Neuron (in vitro differentiated cells): ENCODE data around the gene MGAT5B.

Source experiments
- H2AFZ ChIP-seq: one replicate; pipeline ENCODE4 v1.6.1; 2013; ENCODE audit warnings: low read depth, mild to moderate bottlenecking, inconsistent platforms, low read length, moderate library complexity
- H3K27me3 ChIP-seq: one replicate; pipeline ENCODE4 v1.6.1; 2013; ENCODE audit warnings: low read length; ENCODE audit not compliant: insufficient read depth
- H3K36me3 ChIP-seq: one replicate; pipeline ENCODE4 v1.6.1; 2013; ENCODE audit warnings: low read length; ENCODE audit not compliant: insufficient read depth
- H3K4me1 ChIP-seq: one replicate; pipeline ENCODE4 v1.6.1; 2013; ENCODE audit warnings: low read length; ENCODE audit not compliant: insufficient read depth
- H3K4me3 ChIP-seq: 2 replicates; pipeline ENCODE4 v1.5.1; 2013; ENCODE audit warnings: mild to moderate bottlenecking, low read length, moderate library complexity
- H3K9me3 ChIP-seq: one replicate; pipeline ENCODE4 v1.6.1; 2013; ENCODE audit warnings: low read length

The MGAT5B gene

DNA sequence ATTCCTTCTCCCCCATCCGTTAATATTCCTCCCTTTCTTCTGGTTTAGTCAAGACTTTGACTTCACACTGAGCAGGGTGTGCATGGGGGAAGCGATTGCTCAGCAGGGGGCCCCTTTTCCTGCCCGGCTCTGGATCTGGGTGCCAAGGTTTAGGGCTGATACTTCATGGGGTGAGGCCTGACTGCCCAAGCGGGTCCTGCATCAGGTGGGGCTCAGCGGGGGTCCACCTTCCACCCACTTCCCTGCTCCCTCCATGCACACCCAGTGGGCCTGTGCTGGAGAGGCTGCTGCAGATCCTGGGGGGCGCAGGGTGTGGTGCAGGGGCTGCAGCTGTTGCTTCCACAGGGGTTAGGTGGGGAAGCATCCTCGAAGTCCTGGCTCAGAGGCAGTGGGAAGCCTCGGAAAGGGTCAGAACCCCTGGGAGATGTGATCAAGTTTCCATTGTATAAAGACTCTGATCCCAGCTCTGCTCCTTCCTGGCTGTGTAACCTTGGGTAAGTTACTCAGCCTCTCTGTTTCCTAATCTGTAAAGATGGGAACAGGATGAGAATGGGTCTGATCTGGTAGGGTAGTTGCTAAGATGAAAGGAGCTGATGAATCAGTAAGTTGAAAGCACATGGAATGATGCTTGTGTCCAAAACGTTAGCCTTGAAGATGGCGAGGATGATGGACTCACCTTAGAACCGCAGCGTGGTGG, 53.3 kb downstream of the MGAT5B start:
- no peaks in the 10 kb centered on the region for H3K27me3 ChIP-seq
- H3K4me1 ChIP-seq, result no peaks in the 10 kb centered on the region
- H3K9me3 ChIP-seq, result no peaks in the 10 kb centered on the region
- peaks cover 5% of the 10 kb centered on the region for H3K36me3 ChIP-seq
- H3K4me3 ChIP-seq, result no peak overlapping the region
- H2AFZ ChIP-seq, result no peak overlapping the region

DNA sequence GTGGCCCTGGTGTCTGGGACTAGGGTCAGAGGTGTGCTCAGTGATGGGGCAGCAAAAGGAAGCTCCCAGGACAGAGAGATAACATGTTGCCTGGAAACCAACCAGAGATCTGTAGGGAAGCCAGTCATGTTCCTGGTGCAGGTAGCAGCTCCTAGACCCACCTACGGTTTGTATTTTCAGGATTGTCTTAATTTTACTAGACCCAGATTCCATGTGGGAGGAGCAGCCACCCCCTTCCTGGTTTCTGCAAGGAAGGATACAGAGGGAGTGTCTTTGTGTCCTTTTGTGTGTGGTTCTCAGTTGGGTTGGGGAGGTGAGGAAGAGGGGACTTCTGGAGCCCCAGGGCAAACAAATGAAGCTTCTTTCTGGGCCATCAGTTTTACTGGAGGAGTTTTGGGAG, 53.9 kb downstream of the MGAT5B start:
- Histone ChIP-seq H2AFZ (no peak overlapping the region), H3K4me3 (no peak overlapping the region), H3K27me3 (no peaks in the 10 kb centered on the region), H3K36me3 (peaks cover 5% of the 10 kb centered on the region), H3K4me1 (no peaks in the 10 kb centered on the region), H3K9me3 (no peaks in the 10 kb centered on the region)

- H3K4me1 ChIP-seq, result no peaks in the 10 kb centered on the region
- no peaks in the 10 kb centered on the region for H3K9me3 ChIP-seq
- peaks cover 5% of the 10 kb centered on the region for H3K36me3 ChIP-seq
- H2AFZ ChIP-seq, result no peak overlapping the region
- H3K27me3 ChIP-seq, result no peaks in the 10 kb centered on the region
- no peak overlapping the region for H3K4me3 ChIP-seq
These were observed 54.8 kb downstream of the MGAT5B start for GRCh38 chr17:76922967-76923366.

DNA sequence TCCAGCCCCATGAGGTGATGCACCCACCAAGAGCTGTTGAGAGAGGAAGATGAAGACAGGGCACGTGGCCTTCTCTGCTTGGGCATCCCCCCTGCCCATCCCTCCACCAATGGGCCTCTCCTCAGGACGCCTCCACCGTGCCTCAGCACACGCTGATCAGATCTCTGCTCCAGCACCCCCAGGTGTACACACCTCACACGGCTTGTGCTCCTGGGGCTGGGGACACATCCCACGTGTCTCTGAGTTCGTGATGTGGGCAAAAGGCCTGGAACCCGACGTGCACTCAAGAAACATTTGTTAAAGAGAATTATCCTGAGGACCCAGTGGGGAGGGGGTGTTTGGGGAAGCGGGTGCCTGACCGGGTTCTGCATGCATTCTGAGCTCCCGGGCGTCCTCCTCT, 55.3 kb downstream of the MGAT5B start:
- no peaks in the 10 kb centered on the region for H3K4me1 ChIP-seq
- H3K9me3 ChIP-seq, result no peaks in the 10 kb centered on the region
- no peaks in the 10 kb centered on the region for H3K27me3 ChIP-seq
- no peak overlapping the region for H3K4me3 ChIP-seq
- H2AFZ ChIP-seq, result no peak overlapping the region
- H3K36me3 ChIP-seq, result peaks cover 7% of the 10 kb centered on the region

- H3K27me3 ChIP-seq, result no peaks in the 10 kb centered on the region
- H3K4me3 ChIP-seq, result no peak overlapping the region
- no peaks in the 10 kb centered on the region for H3K4me1 ChIP-seq
- no peak overlapping the region for H2AFZ ChIP-seq
- peaks cover 7% of the 10 kb centered on the region for H3K36me3 ChIP-seq
- no peaks in the 10 kb centered on the region for H3K9me3 ChIP-seq
These were observed 56.4 kb downstream of the MGAT5B start for GRCh38 chr17:76924345-76925342.

DNA sequence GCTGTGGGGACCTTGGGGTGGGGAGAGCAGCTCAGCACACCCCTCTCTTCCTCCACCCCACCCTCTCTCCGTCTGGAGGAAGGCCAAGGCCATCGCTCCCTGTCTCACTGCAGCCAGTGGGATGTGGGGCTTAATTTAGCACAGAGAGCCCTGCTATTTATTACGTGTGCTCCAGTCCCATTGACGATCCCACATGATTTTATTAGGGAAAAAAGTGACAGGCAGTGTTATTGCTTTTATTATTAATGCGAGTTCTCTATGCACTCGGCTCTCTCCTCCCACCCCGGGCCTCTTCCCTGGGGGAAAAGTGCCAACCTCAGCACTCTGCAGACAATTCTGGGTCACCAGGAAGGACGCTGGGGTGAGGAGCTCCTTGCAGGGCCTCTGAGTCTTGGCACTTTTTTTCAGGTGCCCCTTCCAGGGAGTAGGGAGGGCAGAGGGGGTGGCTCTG, 57.3 kb downstream of the MGAT5B start:
- H3K4me1 ChIP-seq, result no peaks in the 10 kb centered on the region
- H3K27me3 ChIP-seq, result no peaks in the 10 kb centered on the region
- H3K4me3 ChIP-seq, result no peak overlapping the region
- H3K36me3 ChIP-seq, result peaks cover 7% of the 10 kb centered on the region
- no peak overlapping the region for H2AFZ ChIP-seq
- no peaks in the 10 kb centered on the region for H3K9me3 ChIP-seq

GRCh38 chr17:76926237-76926866, 58.1 kb downstream of the MGAT5B start:
- Histone ChIP-seq H3K9me3 (no peaks in the 10 kb centered on the region), H2AFZ (no peak overlapping the region), H3K36me3 (peaks cover 7% of the 10 kb centered on the region), H3K4me3 (no peak overlapping the region), H3K4me1 (no peaks in the 10 kb centered on the region), H3K27me3 (no peaks in the 10 kb centered on the region)

GRCh38 chr17:76927577-76927976, 59.4 kb downstream of the MGAT5B start:
- Histone ChIP-seq H3K27me3 (no peaks in the 10 kb centered on the region), H3K4me3 (no peak overlapping the region), H2AFZ (no peak overlapping the region), H3K4me1 (no peaks in the 10 kb centered on the region), H3K36me3 (peaks cover 7% of the 10 kb centered on the region), H3K9me3 (no peaks in the 10 kb centered on the region)

GRCh38 chr17:76927982-76928381, 59.8 kb downstream of the MGAT5B start:
- H3K9me3 ChIP-seq, result no peaks in the 10 kb centered on the region
- peaks cover 7% of the 10 kb centered on the region for H3K36me3 ChIP-seq
- H3K27me3 ChIP-seq, result no peaks in the 10 kb centered on the region
- no peak overlapping the region for H3K4me3 ChIP-seq
- H3K4me1 ChIP-seq, result no peaks in the 10 kb centered on the region
- no peak overlapping the region for H2AFZ ChIP-seq

DNA sequence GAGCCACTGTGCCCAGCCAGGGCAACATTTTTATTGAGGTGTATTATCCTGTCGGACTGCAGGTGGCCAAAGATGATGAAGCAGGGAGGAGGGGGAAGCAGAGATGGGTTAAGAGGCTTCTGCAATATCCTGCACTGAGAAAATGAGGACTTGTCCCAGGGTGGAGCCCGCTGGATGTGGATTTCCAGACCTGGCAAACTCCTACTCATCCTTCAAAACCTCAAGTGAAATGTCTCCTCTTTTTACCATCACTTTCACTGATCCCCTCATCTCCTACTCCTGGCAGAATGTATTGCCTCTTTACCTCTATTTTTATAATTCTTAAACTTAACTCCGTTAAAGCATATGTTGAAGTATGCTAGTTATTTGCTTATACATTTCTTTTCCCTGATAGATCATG, 60.9 kb downstream of the MGAT5B start:
- Histone ChIP-seq H3K36me3 (peaks cover 10% of the 10 kb centered on the region), H3K27me3 (no peaks in the 10 kb centered on the region), H3K4me3 (no peak overlapping the region)

GRCh38 chr17:76929601-76930000, 61.4 kb downstream of the MGAT5B start:
- H3K4me1 ChIP-seq, result no peaks in the 10 kb centered on the region
- H3K27me3 ChIP-seq, result no peaks in the 10 kb centered on the region
- peaks cover 10% of the 10 kb centered on the region for H3K36me3 ChIP-seq
- no peaks in the 10 kb centered on the region for H3K9me3 ChIP-seq
- no peak overlapping the region for H3K4me3 ChIP-seq
- H2AFZ ChIP-seq, result no peak overlapping the region

More for the DNA sequence above, 60.9 kb downstream of the MGAT5B start:
- Histone ChIP-seq H3K4me1 (no peaks in the 10 kb centered on the region), H3K9me3 (no peaks in the 10 kb centered on the region), H2AFZ (no peak overlapping the region)

GRCh38 chr17:76930107-76930506, 61.9 kb downstream of the MGAT5B start:
- Histone ChIP-seq H3K36me3 (peaks cover 10% of the 10 kb centered on the region), H2AFZ (no peak overlapping the region), H3K4me3 (no peak overlapping the region), H3K4me1 (no peaks in the 10 kb centered on the region), H3K27me3 (no peaks in the 10 kb centered on the region), H3K9me3 (no peaks in the 10 kb centered on the region)
